GM21367 (cell line): ENCODE data around the gene KCNQ2.

Source experiments
- ATAC-seq: cut with Tn5 transposase; IDR thresholded peaks from one replicate; pipeline ENCODE4 v1.9.1; 2021; ENCODE audit not compliant: unreplicated experiment

KCNQ2 gene

GRCh38 chr20:63472862-63473390, 471 bp upstream of the KCNQ2 start:
- no peak for ATAC-seq

DNA sequence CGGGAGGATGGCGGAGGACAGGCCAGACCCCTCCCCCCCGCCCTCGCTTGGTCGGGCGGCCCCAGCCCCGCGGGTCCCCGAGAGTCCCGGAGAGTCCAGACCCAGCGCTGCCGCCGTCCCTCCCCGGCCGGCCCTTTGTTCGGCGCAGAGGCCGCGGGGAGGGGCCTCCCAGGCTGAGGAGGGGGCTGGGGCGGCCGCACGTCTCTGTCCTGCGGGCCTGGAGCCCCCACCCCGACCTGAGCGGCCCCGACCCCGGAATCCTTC, 806 bp downstream of the KCNQ2 start:
- ATAC-seq = no peak

DNA sequence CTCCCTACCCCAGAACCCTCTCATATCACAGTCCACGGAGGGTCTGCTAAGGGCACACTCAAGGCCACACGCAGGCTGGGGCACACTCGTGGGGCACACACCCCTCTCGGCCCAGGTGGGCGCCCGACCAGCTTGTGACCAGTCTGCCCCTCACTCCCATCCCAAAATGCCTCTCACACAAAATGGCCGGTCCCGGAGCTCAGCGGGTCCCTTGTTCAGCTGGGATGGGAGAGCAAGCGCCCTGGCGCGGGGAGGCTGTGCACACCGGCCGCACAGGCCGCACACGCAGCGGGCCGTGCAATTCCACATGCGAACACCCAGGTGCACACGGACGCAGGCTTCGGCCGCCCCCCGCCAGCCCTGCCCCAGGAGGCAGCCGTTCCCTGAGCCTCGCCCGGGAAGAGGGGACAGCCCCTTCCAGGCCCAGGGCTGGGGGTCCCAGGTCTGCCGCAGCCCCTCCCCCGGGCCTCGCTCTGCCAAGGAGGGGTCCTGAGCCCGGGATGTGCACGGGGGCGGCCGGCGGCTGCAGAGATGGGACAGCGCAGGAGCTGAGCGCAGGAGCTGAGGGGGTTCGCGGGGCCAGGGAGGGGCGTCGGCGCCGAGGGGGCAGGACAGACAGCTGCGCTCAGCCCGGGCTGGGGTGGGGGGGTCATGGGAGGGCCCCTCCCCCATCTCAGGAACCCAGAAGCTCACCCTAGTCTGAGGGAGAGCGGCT, 1.3 kb downstream of the KCNQ2 start:
- ATAC-seq = no peak

DNA sequence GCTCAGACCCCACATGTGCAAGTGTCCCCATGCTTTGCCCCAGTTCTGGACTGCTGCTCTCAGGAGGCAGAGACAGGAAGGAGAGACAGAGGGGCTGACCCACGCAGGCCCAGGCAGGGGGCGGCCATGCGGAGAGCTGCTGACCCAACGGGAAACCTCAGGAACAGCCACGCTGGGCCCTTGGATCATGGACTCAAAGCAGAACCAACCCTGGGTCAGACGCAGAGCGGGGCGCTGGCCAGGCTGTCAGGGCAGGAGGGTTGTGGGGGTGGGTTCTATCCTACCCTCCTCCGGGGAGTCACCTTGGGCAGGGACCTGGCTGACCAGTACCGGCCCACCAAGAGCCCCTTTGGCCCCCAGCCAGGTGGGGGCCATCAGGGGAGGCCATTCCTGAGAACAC, 2.0 kb downstream of the KCNQ2 start:
- no peak for ATAC-seq

- ATAC-seq = no peak
These were observed 2.7 kb downstream of the KCNQ2 start for GRCh38 chr20:63469713-63470101.

- ATAC-seq = no peak
These were observed 3.3 kb downstream of the KCNQ2 start for GRCh38 chr20:63469019-63469712.

- no peak for ATAC-seq
These were observed 4.0 kb downstream of the KCNQ2 start for GRCh38 chr20:63468421-63468820.

DNA sequence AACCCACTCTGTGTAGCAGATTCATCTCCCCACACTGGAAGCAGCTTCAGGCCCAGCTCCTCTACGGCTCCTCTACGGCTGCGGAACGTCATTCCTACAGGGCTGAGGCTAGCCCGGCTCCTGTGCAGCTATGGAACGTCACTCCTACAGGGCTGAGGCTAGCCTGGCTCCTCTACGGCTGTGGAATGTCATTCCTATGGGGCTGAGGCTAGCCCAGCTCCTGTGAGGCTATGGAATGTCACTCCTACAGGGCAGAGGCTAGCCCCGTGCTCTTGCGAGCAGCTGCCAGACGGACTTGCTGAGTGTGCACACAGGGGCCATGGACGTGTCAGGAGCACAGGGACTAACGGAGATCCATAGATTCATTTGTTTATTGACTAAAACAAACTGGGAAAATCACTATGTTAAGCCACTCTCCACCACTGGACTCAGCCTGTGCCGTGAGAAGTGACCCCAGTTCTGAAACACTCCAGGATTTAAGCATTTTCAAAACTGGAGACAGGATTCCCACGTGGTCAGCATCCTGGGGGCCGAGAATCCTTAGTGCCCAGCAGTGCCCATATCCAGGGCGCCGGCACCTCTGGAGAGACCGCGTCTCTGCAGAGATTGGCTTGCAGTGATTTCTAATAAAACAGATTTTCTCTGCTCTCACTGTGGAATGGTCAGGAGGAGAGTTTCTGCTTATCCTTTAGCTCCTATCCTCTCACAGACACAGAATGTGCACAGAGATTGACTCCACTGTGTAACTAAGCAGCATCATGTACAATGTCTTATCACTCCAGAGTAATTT, 5.0 kb downstream of the KCNQ2 start:
- ATAC-seq = no peak

GRCh38 chr20:63466861-63467260, 5.6 kb downstream of the KCNQ2 start:
- no peak for ATAC-seq

DNA sequence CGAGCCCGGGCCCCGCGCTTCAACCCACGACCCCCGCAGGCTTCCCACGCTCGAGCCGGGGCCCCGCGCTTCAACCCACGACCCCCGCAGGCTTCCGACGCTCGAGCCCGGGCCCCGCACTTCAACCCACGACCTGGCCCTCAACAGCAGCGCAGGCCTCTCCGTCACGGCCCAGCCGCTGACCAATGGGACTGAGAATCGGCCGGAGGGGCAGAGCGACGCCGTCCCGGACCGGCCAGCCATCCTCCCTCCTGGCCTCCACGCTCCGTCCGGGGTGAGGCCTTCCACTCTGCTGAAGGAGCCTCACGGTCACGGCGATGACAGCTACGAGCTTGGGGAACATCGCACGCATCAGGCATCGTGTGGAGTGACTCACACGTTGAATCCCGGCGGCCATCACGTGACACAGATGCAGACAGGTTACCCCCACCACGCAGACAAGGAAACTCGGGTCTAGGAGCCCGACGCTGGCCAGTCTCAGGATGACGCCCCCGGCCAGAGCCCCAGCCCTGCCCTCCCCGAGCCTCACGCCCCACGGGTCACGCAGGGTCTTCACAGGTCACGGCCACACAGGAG, 6.1 kb downstream of the KCNQ2 start:
- ATAC-seq = no peak

GRCh38 chr20:63465380-63466249, 6.8 kb downstream of the KCNQ2 start:
- ATAC-seq = no peak

- no peak for ATAC-seq
These were observed 8.2 kb downstream of the KCNQ2 start for GRCh38 chr20:63464289-63464635.

GRCh38 chr20:63463400-63464288, 8.8 kb downstream of the KCNQ2 start:
- no peak for ATAC-seq

DNA sequence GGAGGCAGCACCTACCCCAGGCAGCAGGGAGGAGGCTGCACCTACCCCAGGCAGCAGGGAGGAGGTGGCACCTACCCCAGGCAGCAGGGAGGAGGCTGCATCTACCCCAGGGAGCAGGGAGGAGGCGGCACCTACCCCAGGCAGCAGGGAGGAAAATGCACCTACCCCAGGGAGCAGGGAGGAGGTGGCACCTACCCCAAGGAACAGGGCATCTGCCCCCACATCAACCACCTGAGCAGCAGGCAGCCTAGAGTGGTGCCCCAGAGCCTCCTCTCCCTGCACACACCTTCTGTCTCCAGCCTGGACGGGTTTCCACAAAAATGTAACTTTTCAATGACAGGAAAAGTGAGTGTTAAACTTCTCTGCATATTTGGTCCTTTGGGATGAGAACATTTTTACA, 10.2 kb downstream of the KCNQ2 start:
- no peak for ATAC-seq

DNA sequence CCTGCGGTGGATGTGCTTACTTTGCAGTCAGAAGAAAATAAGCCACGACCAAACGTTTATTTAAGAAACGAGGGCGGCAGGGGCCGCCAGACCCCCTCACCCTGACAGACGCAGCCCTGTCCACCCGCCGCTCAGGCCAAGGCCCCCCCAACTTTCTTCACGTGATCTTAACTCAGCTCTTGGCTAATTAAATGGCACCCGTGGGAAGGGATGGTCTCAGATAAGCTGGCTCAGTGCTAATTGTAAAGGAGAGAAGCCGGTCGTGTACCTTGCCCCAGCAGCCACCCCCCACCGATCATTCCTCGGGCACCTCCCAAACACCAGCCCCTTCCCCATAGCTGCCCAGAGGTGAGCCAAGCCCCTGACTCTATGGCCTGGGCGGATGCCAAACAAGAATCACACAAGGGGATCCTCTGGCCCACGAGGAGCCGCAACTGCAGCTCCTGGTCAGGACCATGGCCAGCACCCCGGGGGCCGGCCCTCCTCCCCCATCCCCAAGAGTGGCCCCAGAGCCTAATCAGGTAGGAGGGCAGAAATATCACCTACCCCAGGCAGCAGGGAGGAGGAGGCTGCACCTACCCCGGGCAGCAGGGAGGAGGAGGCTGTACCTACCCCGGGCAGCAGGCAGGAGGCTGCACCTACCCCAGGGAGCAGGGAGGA, 11.2 kb downstream of the KCNQ2 start:
- no peak for ATAC-seq

GRCh38 chr20:63459070-63459380, 13.4 kb downstream of the KCNQ2 start:
- ATAC-seq = no peak

DNA sequence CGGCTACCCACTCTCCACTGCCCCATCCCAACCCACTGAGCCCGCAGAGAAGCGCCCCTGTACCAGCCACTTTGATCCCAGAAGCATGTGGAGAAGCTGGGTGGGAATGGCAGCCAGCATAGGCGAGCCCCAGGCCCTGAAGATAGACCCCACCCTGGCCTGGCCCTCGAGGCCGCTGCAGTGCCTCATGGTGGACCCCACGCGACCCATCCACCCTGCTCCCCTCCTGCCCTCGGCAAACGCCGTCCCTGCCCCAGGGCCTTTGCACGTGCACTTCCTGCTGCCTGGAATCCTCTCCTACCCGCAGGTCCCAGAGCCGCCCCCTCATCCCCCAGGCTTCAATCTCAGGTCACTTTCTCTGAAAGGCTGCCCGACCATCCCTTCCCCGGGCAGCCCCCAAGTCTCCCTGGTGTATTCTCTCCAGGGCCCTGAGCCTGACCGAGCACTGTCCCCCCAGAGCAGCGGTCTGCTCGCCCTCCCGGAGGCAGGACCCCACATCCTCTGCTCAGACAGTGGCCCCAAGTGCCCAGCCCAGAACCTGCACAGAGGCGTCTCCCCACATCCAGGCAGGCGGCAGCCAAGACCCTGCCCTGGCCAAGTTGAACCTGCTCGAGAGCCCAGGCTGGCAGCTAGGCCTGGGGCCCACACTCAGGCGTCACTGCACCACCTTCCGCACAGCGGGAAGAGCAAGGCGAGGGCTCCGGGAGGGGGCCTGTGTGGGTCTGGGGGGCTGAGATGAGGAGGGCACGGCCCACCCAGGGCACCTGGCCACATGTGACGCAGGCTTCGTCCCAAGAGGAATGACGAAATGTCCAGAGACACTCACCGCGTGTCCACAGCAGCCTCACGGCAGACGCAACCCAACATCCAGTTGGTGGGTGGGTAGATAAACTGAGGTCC, 14.0 kb downstream of the KCNQ2 start:
- no peak for ATAC-seq

DNA sequence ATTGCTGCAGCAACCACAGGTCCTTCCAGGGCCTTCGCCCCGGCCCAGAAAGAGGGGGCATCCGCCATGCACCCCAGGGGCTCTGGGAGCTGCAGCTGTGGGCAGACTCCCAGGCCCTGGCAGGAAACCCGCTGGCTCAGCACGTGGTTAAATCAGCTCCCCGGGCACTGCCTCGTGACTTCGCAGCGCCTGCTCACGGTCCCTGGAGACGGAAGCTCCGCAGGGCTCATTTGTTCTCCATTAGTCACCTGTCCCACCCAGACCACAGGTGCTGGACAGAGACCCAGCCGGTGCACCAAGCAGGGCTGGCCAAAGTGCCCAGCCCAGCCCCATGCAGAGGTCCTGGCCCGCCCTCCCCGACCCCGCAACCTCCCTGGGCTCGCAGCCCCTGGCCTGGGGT, 14.7 kb downstream of the KCNQ2 start:
- ATAC-seq = no peak
